Measurements from ENCODE around the gene AP4M1.
A peak's percentile ranks its signal among the peaks of the same experiment; 100 is the strongest.

Gene AP4M1

GRCh38 chr7:100101016-100101862 is at the start of gene AP4M1, which contains the start of gene MCM7:
Gene AP4M1, plus strand, starts transcription at chr7:100101643. Its CDS starts 72 bp downstream, at chr7:100101715.
Gene MCM7, minus strand, starts transcription at chr7:100101397. Its CDS starts 103 bp downstream, at chr7:100101294.
- DNase-seq = peak; percentile 93 to 97

- DNase-seq = peak in 1 of 2 experiments; percentile 37
Observed at GRCh38 chr7:100053215-100053614, 48.2 kb upstream of the AP4M1 start.

GRCh38 chr7:100057006-100057405 is 44.4 kb upstream of the AP4M1 start:
- DNase-seq = no peak

GRCh38 chr7:100059251-100059739 is 42.1 kb upstream of the AP4M1 start:
- DNase-seq = no peak

GRCh38 chr7:100061518-100062193 is 39.8 kb upstream of the AP4M1 start:
- no peak for DNase-seq

GRCh38 chr7:100063376-100063775 is 38.1 kb upstream of the AP4M1 start:
- DNase-seq = no peak

- DNase-seq = no peak
Observed at GRCh38 chr7:100064162-100064561, 37.3 kb upstream of the AP4M1 start.

- no peak for DNase-seq
Observed at GRCh38 chr7:100065452-100066186, 35.8 kb upstream of the AP4M1 start.

GRCh38 chr7:100066953-100067352 is 34.5 kb upstream of the AP4M1 start:
- no peak for DNase-seq

GRCh38 chr7:100069991-100070390 is 31.5 kb upstream of the AP4M1 start:
- no peak for DNase-seq

- DNase-seq = no peak
Observed at GRCh38 chr7:100071018-100071723, 30.3 kb upstream of the AP4M1 start.

GRCh38 chr7:100072462-100072861 is 29.0 kb upstream of the AP4M1 start:
- no peak for DNase-seq

GRCh38 chr7:100074841-100075240 is 26.6 kb upstream of the AP4M1 start:
- DNase-seq = no peak

GRCh38 chr7:100075418-100075817 is 26.0 kb upstream of the AP4M1 start:
- DNase-seq = no peak

- no peak for DNase-seq
Observed at GRCh38 chr7:100077205-100077604, 24.2 kb upstream of the AP4M1 start.

GRCh38 chr7:100079024-100079560 is 22.4 kb upstream of the AP4M1 start:
- no peak for DNase-seq

- no peak for DNase-seq
Observed at GRCh38 chr7:100080907-100081534, 20.4 kb upstream of the AP4M1 start.

- peak; percentile 87 to 97 for DNase-seq
Observed at GRCh38 chr7:100081535-100082102, 19.8 kb upstream of the AP4M1 start, which contains the start of gene ZNF3. Gene ZNF3, minus strand, starts transcription at chr7:100081723. Its CDS starts 4,366 bp downstream, at chr7:100077357.

GRCh38 chr7:100082978-100083377 is 18.5 kb upstream of the AP4M1 start:
- no peak for DNase-seq

- no peak for DNase-seq
Observed at GRCh38 chr7:100085515-100085914, 15.9 kb upstream of the AP4M1 start.

- DNase-seq = no peak
Observed at GRCh38 chr7:100087055-100087750, 14.2 kb upstream of the AP4M1 start.
